Measurements from ENCODE around the gene NRSN1.

- TF ChIP-seq CTCF (IDR thresholded peaks at IDR 0.05) (no peak), POLR2A (IDR thresholded peaks at IDR 0.05) (no peak), EP300 (IDR thresholded peaks at IDR 0.05) (no peak)
Measured at GRCh38 chr6:24100770-24101155, 25.3 kb upstream of the NRSN1 start.

All from sigmoid colon (tissue), 4 donors.